Measurements from ENCODE around the gene MDM4.

Gene MDM4

GRCh38 chr1:204602111-204602579 lies 85.9 kb downstream of the MDM4 start:
- H4K20me1 ChIP-seq (ENCODE audit: insufficient read depth, low read length), result no peaks in the 10 kb centered on the region
- no peak overlapping the region for H2AFZ ChIP-seq (ENCODE audit: low read depth, low read length)
- no peak overlapping the region for H3K9ac ChIP-seq (ENCODE audit: low read depth, low read length)
- TF ChIP-seq CTCF (IDR thresholded peaks at IDR 0.05; ENCODE audit: borderline replicate concordance, extremely low read depth, low read length, poor library complexity, severe bottlenecking) (no peak), EZH2 (IDR thresholded peaks at IDR 0.05; ENCODE audit: borderline replicate concordance, low read depth, low read length, severe bottlenecking) (no peak)
- H3K4me2 ChIP-seq (ENCODE audit: insufficient read depth, low read length), result no peak overlapping the region
- ATAC-seq (ENCODE audit: insufficient read depth, low read depth) (no peak), DNase-seq (no peak)
- H3K4me1 ChIP-seq (ENCODE audit: insufficient read depth, low read length), result no peaks in the 10 kb centered on the region
- H3K4me3 ChIP-seq (ENCODE audit: low read depth in 1 of 2, low read length in 2 of 2), result no peak overlapping the region
- H3K9me3 ChIP-seq (ENCODE audit: insufficient read depth, low read length, severe bottlenecking), result no peaks in the 10 kb centered on the region
- H3K27ac ChIP-seq (ENCODE audit: low read length), result no peak overlapping the region
- no peaks in the 10 kb centered on the region for H3K27me3 ChIP-seq (ENCODE audit: insufficient read depth, low read length, poor library complexity)
- no peaks in the 10 kb centered on the region for H3K79me2 ChIP-seq (ENCODE audit: insufficient read depth, low read length)
- no peaks in the 10 kb centered on the region for H3K36me3 ChIP-seq (ENCODE audit: insufficient read depth, low read length)

GRCh38 chr1:204602871-204603542 lies 86.8 kb downstream of the MDM4 start:
- H3K9me3 ChIP-seq (ENCODE audit: insufficient read depth, low read length, severe bottlenecking), result no peaks in the 10 kb centered on the region
- no peak overlapping the region for H2AFZ ChIP-seq (ENCODE audit: low read depth, low read length)
- H3K27me3 ChIP-seq (ENCODE audit: insufficient read depth, low read length, poor library complexity), result peaks cover 1% of the 10 kb centered on the region
- ATAC-seq (ENCODE audit: insufficient read depth, low read depth) (no peak), DNase-seq (no peak)
- H3K4me3 ChIP-seq (ENCODE audit: low read depth in 1 of 2, low read length in 2 of 2), result no peak overlapping the region
- H4K20me1 ChIP-seq (ENCODE audit: insufficient read depth, low read length), result no peaks in the 10 kb centered on the region
- H3K36me3 ChIP-seq (ENCODE audit: insufficient read depth, low read length), result no peaks in the 10 kb centered on the region
- H3K4me2 ChIP-seq (ENCODE audit: insufficient read depth, low read length), result no peak overlapping the region
- TF ChIP-seq CTCF (IDR thresholded peaks at IDR 0.05; ENCODE audit: borderline replicate concordance, extremely low read depth, low read length, poor library complexity, severe bottlenecking), result no peak
- no peak for TF ChIP-seq EZH2 (IDR thresholded peaks at IDR 0.05; ENCODE audit: borderline replicate concordance, low read depth, low read length, severe bottlenecking)
- H3K79me2 ChIP-seq (ENCODE audit: insufficient read depth, low read length), result no peaks in the 10 kb centered on the region
- H3K9ac ChIP-seq (ENCODE audit: low read depth, low read length), result no peak overlapping the region
- H3K4me1 ChIP-seq (ENCODE audit: insufficient read depth, low read length), result no peaks in the 10 kb centered on the region
- no peak overlapping the region for H3K27ac ChIP-seq (ENCODE audit: low read length)

GRCh38 chr1:204605791-204606190 lies 89.6 kb downstream of the MDM4 start:
- no peak overlapping the region for H3K4me2 ChIP-seq (ENCODE audit: insufficient read depth, low read length)
- H4K20me1 ChIP-seq (ENCODE audit: insufficient read depth, low read length), result no peaks in the 10 kb centered on the region
- no peaks in the 10 kb centered on the region for H3K36me3 ChIP-seq (ENCODE audit: insufficient read depth, low read length)
- H3K4me3 ChIP-seq (ENCODE audit: low read depth in 1 of 2, low read length in 2 of 2), result no peak overlapping the region
- no peak overlapping the region for H3K27ac ChIP-seq (ENCODE audit: low read length)
- no peaks in the 10 kb centered on the region for H3K4me1 ChIP-seq (ENCODE audit: insufficient read depth, low read length)
- no peak for DNase-seq
- no peak overlapping the region for H3K9ac ChIP-seq (ENCODE audit: low read depth, low read length)
- no peak for ATAC-seq (ENCODE audit: insufficient read depth, low read depth)
- no peak for TF ChIP-seq CTCF (IDR thresholded peaks at IDR 0.05; ENCODE audit: borderline replicate concordance, extremely low read depth, low read length, poor library complexity, severe bottlenecking)
- no peak for TF ChIP-seq EZH2 (IDR thresholded peaks at IDR 0.05; ENCODE audit: borderline replicate concordance, low read depth, low read length, severe bottlenecking)
- peaks cover 14% of the 10 kb centered on the region for H3K27me3 ChIP-seq (ENCODE audit: insufficient read depth, low read length, poor library complexity)
- H3K9me3 ChIP-seq (ENCODE audit: insufficient read depth, low read length, severe bottlenecking), result no peaks in the 10 kb centered on the region
- no peaks in the 10 kb centered on the region for H3K79me2 ChIP-seq (ENCODE audit: insufficient read depth, low read length)
- H2AFZ ChIP-seq (ENCODE audit: low read depth, low read length), result no peak overlapping the region
